Raji (cell line): ENCODE measurements around the gene ZDHHC18.

ENCODE experiments used
- POLR2A ChIP-seq: IDR thresholded peaks from 2 replicates; pipeline ENCODE4 v1.6.1; 2011; ENCODE audit warnings: low read depth, low read length, control low read depth; ENCODE audit not compliant: insufficient read depth

ZDHHC18 gene

GRCh38 chr1:26861286-26861701 is 34.8 kb downstream of the ZDHHC18 start:
- no peak for TF ChIP-seq POLR2A

- no peak for TF ChIP-seq POLR2A
Measured at GRCh38 chr1:26861889-26862378, 35.4 kb downstream of the ZDHHC18 start.

- TF ChIP-seq POLR2A, result peak; percentile 36; the same call in 1 of the 2 replicates
Measured at GRCh38 chr1:26862781-26863684, 36.5 kb downstream of the ZDHHC18 start, which contains the start of gene SFN. Gene SFN (plus strand): TSS chr1:26863149. CDS start chr1:26863213, 64 bp downstream.

GRCh38 chr1:26863685-26864077 is 37.2 kb downstream of the ZDHHC18 start:
- TF ChIP-seq POLR2A, result no peak

GRCh38 chr1:26864610-26865480 is 38.4 kb downstream of the ZDHHC18 start:
- peak; percentile 100 for TF ChIP-seq POLR2A

- TF ChIP-seq POLR2A, result no peak
Measured at GRCh38 chr1:26874896-26875295, 48.4 kb downstream of the ZDHHC18 start.

GRCh38 chr1:26877326-26877725 is 50.8 kb downstream of the ZDHHC18 start:
- no peak for TF ChIP-seq POLR2A

GRCh38 chr1:26879793-26880192 is 53.3 kb downstream of the ZDHHC18 start:
- no peak for TF ChIP-seq POLR2A

GRCh38 chr1:26882696-26883463 is 56.4 kb downstream of the ZDHHC18 start:
- no peak for TF ChIP-seq POLR2A

- no peak for TF ChIP-seq POLR2A
Measured at GRCh38 chr1:26887125-26887524, 60.6 kb downstream of the ZDHHC18 start.

- no peak for TF ChIP-seq POLR2A
Measured at GRCh38 chr1:26888231-26888630, 61.7 kb downstream of the ZDHHC18 start.

- TF ChIP-seq POLR2A, result peak; percentile 96
Measured at GRCh38 chr1:26889551-26890466, 63.3 kb downstream of the ZDHHC18 start, which contains the start of gene GPN2. Gene GPN2 (minus strand): TSS chr1:26890283. CDS start chr1:26890096, 187 bp downstream.

GRCh38 chr1:26890467-26890796 is 63.9 kb downstream of the ZDHHC18 start:
- no peak for TF ChIP-seq POLR2A

- TF ChIP-seq POLR2A, result no peak
Measured at GRCh38 chr1:26894263-26894662, 67.8 kb downstream of the ZDHHC18 start.
